ENCODE results near the gene GRM8.

GRM8 gene

GRCh38 chr7:126803990-126804389 lies 448.8 kb downstream of the GRM8 start:
- DNase-seq = no peak

- DNase-seq = peak in 3 of 6 experiments; percentile 4 to 13 (median 6)
These were observed 449.6 kb downstream of the GRM8 start for GRCh38 chr7:126803060-126803665.

GRCh38 chr7:126801733-126802132 lies 451.0 kb downstream of the GRM8 start:
- DNase-seq = no peak

GRCh38 chr7:126799541-126799940 lies 453.2 kb downstream of the GRM8 start:
- DNase-seq = no peak

- DNase-seq = no peak
These were observed 460.2 kb downstream of the GRM8 start for GRCh38 chr7:126792521-126792920.

- DNase-seq = no peak
These were observed 461.4 kb downstream of the GRM8 start for GRCh38 chr7:126791306-126791705.

- DNase-seq = no peak
These were observed 462.0 kb downstream of the GRM8 start for GRCh38 chr7:126790763-126791162.

- no peak for DNase-seq
These were observed 469.1 kb downstream of the GRM8 start for GRCh38 chr7:126783613-126784012.

- no peak for DNase-seq
These were observed 471.7 kb downstream of the GRM8 start for GRCh38 chr7:126780993-126781392.

- DNase-seq = no peak
These were observed 474.6 kb downstream of the GRM8 start for GRCh38 chr7:126778101-126778500.

- no peak for DNase-seq
These were observed 476.2 kb downstream of the GRM8 start for GRCh38 chr7:126776498-126776897.

GRCh38 chr7:126774077-126774476 lies 478.7 kb downstream of the GRM8 start:
- DNase-seq = no peak

GRCh38 chr7:126768836-126769235 lies 483.9 kb downstream of the GRM8 start:
- no peak for DNase-seq

- no peak for DNase-seq
These were observed 491.7 kb downstream of the GRM8 start for GRCh38 chr7:126760914-126761577.

- no peak for DNase-seq
These were observed 497.4 kb downstream of the GRM8 start for GRCh38 chr7:126755381-126755780.

- no peak for DNase-seq
These were observed 502.4 kb downstream of the GRM8 start for GRCh38 chr7:126750207-126750911.

GRCh38 chr7:126728967-126729366 lies 523.8 kb downstream of the GRM8 start:
- DNase-seq = no peak

GRCh38 chr7:126727930-126728391 lies 524.8 kb downstream of the GRM8 start:
- no peak for DNase-seq

- no peak for DNase-seq
These were observed 528.7 kb downstream of the GRM8 start for GRCh38 chr7:126723966-126724544.

GRCh38 chr7:126720232-126720631 lies 532.5 kb downstream of the GRM8 start:
- no peak for DNase-seq

- DNase-seq = no peak
These were observed 534.3 kb downstream of the GRM8 start for GRCh38 chr7:126718419-126718818.

- DNase-seq = no peak
These were observed 536.4 kb downstream of the GRM8 start for GRCh38 chr7:126716321-126716720.

GRCh38 chr7:126715076-126715475 lies 537.7 kb downstream of the GRM8 start:
- no peak for DNase-seq

Measured in stimulated activated naive CD4-positive, alpha-beta T cell (primary cell).